PC-9 (cell line): ENCODE results near the gene UHRF2. TPM values are rescaled to one million over a fixed set of nuclear protein-coding genes. Genes with fewer than 3 reads are reported as not detected.

Experiments used
- BruUV-seq: library from RNA; stranded (reverse); fragments of 400-500 nt; replicated peaks from 2 replicates; lab custom pipeline; 2021; lab: Mats Ljungman, UMichigan
- CTCF ChIA-PET: fragments of 300-600 bp; sonication (Branson Sonifier 250); formaldehyde crosslinking; loops from one replicate; lab custom pipeline; 2022; ENCODE audit warnings: antibody characterized with exemption; lab: Charles Lee
- POLR2A ChIA-PET: fragments of 300-600 bp; sonication (Branson Sonifier 250); formaldehyde crosslinking; loops from one replicate; lab custom pipeline; 2022; ENCODE audit warnings: antibody characterized with exemption; ENCODE audit not compliant: unreplicated experiment; lab: Charles Lee
- DNase-seq, 2 experiments: peaks; one replicate each; pipeline versions ENCODE4 v3.0.0 to v3.0.0-alpha.2; 2015 to 2022; ENCODE audit warnings: mixed read lengths in 1 of 2
- H2AFZ ChIP-seq: fragments of 200-600 bp; sonication (generic); 2 replicates; pipeline ENCODE4 v1.8.1; 2017; ENCODE audit warnings: antibody characterized with exemption
- H3F3A ChIP-seq: fragments of 200-600 bp; sonication (generic); 2 replicates; pipeline ENCODE4 v1.8.1; 2017; ENCODE audit warnings: antibody characterized with exemption, mild to moderate bottlenecking, low read depth; ENCODE audit not compliant: insufficient read depth
- H3K27ac ChIP-seq: fragments of 200-600 bp; sonication (generic); 2 replicates; pipeline ENCODE4 v1.6.1; 2016; ENCODE audit warnings: mixed run types
- H3K27me3 ChIP-seq: fragments of 200-600 bp; sonication (generic); 2 replicates; pipeline ENCODE4 v1.6.1; 2016; ENCODE audit warnings: low read depth, mixed run types; ENCODE audit not compliant: insufficient read depth
- H3K36me3 ChIP-seq: fragments of 200-600 bp; sonication (generic); 2 replicates; pipeline ENCODE4 v1.6.1; 2016; ENCODE audit warnings: low read depth, mixed run types
- H3K4me1 ChIP-seq: fragments of 200-600 bp; sonication (generic); replicated peaks from 2 replicates; pipeline ENCODE4 v1.6.1; 2016; ENCODE audit warnings: mixed run types; ENCODE audit not compliant: insufficient read depth
- H3K4me2 ChIP-seq: fragments of 200-600 bp; sonication (generic); 2 replicates; pipeline ENCODE4 v1.6.1; 2017; ENCODE audit warnings: mixed run types
- H3K4me3 ChIP-seq: fragments of 200-600 bp; sonication (generic); 2 replicates; pipeline ENCODE4 v1.6.1; 2016; ENCODE audit warnings: mixed run types
- H3K79me2 ChIP-seq: fragments of 200-600 bp; sonication (generic); 2 replicates; pipeline ENCODE4 v1.6.1; 2017; ENCODE audit warnings: low read depth, mixed run types
- H3K9me2 ChIP-seq: fragments of 200-600 bp; sonication (generic); 2 replicates; pipeline ENCODE4 v1.8.1; 2017; ENCODE audit warnings: mild to moderate bottlenecking; ENCODE audit not compliant: insufficient read depth
- H3K9me3 ChIP-seq: fragments of 200-600 bp; sonication (generic); 2 replicates; pipeline ENCODE4 v1.8.1; 2016; ENCODE audit warnings: low read depth; ENCODE audit not compliant: insufficient read depth
- H4K20me1 ChIP-seq: fragments of 200-600 bp; sonication (generic); 2 replicates; pipeline ENCODE4 v1.8.1; 2017; ENCODE audit not compliant: insufficient read depth
- CTCF ChIP-seq: fragments of 200-600 bp; sonication (generic); conservative IDR thresholded peaks from 2 replicates; pipeline ENCODE4 v1.6.1; 2017; ENCODE audit warnings: mixed run types, antibody characterized with exemption, mild to moderate bottlenecking, moderate library complexity
- EZH2 ChIP-seq: fragments of 200-600 bp; sonication (generic); IDR thresholded peaks from 2 replicates; pipeline ENCODE4 v1.8.0; 2017; ENCODE audit warnings: antibody characterized with exemption, low read depth
- intact Hi-C: fragments of 100-400 bp; cut with micrococcal nuclease; formaldehyde crosslinking; loops from one replicate; pipeline ENCODE4 v1.10.0; 2022; ENCODE audit not compliant: unreplicated experiment
- total RNA-seq: library from RNA; stranded (reverse); gene quantifications from 2 replicates; pipeline ENCODE4 v1.2.3, GENCODE V29; 2021

UHRF2 gene
- total RNA-seq, 1 experiment from 2014 or later, result 40.9 TPM

- no peak overlapping the region for H3K27ac ChIP-seq
- intact Hi-C loops, result no loop called here
- H3K27me3 ChIP-seq, result no peaks in the 10 kb centered on the region
- POLR2A ChIA-PET, result no interaction called here
- no TSS peak for BruUV-seq
- no peak overlapping the region for H2AFZ ChIP-seq
- CTCF ChIA-PET, result no interaction called here
- H3K4me3 ChIP-seq, result no peak overlapping the region
- H3K36me3 ChIP-seq, result no peaks in the 10 kb centered on the region
- no peaks in the 10 kb centered on the region for H3F3A ChIP-seq
- no peaks in the 10 kb centered on the region for H3K4me1 ChIP-seq
- no peaks in the 10 kb centered on the region for H3K9me3 ChIP-seq
- H3K4me2 ChIP-seq, result no peak overlapping the region
- no peaks in the 10 kb centered on the region for H4K20me1 ChIP-seq
- TF ChIP-seq CTCF (no peak), EZH2 (no peak)
- no peaks in the 10 kb centered on the region for H3K9me2 ChIP-seq
- peaks cover 87% of the 10 kb centered on the region for H3K79me2 ChIP-seq
- DNase-seq, result no peak
These were observed 26.2 kb downstream of the UHRF2 start for GRCh38 chr9:6439051-6439703.

GRCh38 chr9:6440405-6440804 is 27.4 kb downstream of the UHRF2 start:
- H3K4me3 ChIP-seq, result no peak overlapping the region
- TF ChIP-seq EZH2 (no peak), CTCF (no peak)
- ChIA-PET POLR2A (no interaction called here), CTCF (no interaction called here)
- no peaks in the 10 kb centered on the region for H3K27me3 ChIP-seq
- peaks cover 84% of the 10 kb centered on the region for H3K79me2 ChIP-seq
- no peak overlapping the region for H3K27ac ChIP-seq
- no peaks in the 10 kb centered on the region for H3K9me3 ChIP-seq
- H3K4me2 ChIP-seq, result no peak overlapping the region
- H3F3A ChIP-seq, result no peaks in the 10 kb centered on the region
- H4K20me1 ChIP-seq, result no peaks in the 10 kb centered on the region
- H3K9me2 ChIP-seq, result no peaks in the 10 kb centered on the region
- H2AFZ ChIP-seq, result no peak overlapping the region
- no TSS peak for BruUV-seq
- no peaks in the 10 kb centered on the region for H3K4me1 ChIP-seq
- no peak for DNase-seq
- H3K36me3 ChIP-seq, result no peaks in the 10 kb centered on the region
- intact Hi-C loops, result no loop called here

GRCh38 chr9:6441269-6441668 is 28.3 kb downstream of the UHRF2 start:
- H3K4me1 ChIP-seq, result no peaks in the 10 kb centered on the region
- TF ChIP-seq EZH2 (no peak), CTCF (no peak)
- intact Hi-C loops, result no loop called here
- peaks cover 79% of the 10 kb centered on the region for H3K79me2 ChIP-seq
- H4K20me1 ChIP-seq, result no peaks in the 10 kb centered on the region
- no peaks in the 10 kb centered on the region for H3F3A ChIP-seq
- CTCF ChIA-PET, result no interaction called here
- DNase-seq, result no peak
- no TSS peak for BruUV-seq
- POLR2A ChIA-PET, result no interaction called here
- no peaks in the 10 kb centered on the region for H3K9me2 ChIP-seq
- no peak overlapping the region for H2AFZ ChIP-seq
- H3K9me3 ChIP-seq, result no peaks in the 10 kb centered on the region
- no peak overlapping the region for H3K27ac ChIP-seq
- no peak overlapping the region for H3K4me3 ChIP-seq
- no peak overlapping the region for H3K4me2 ChIP-seq
- H3K36me3 ChIP-seq, result no peaks in the 10 kb centered on the region
- no peaks in the 10 kb centered on the region for H3K27me3 ChIP-seq
